Progenitor cell of endocrine pancreas (in vitro differentiated cells): ENCODE results near the gene EXD3. TPM values are rescaled to one million over a fixed set of nuclear protein-coding genes. Genes with fewer than 3 reads are reported as not detected.

Source experiments
- DNase-seq: peaks from one replicate; pipeline ENCODE4 v3.0.0; 2021; ENCODE audit warnings: low spot score; ENCODE audit not compliant: unreplicated experiment
- H3K27ac Mint-ChIP-seq: 2 replicates; pipeline ENCODE4 v1.8.0; 2021; ENCODE audit warnings: mild to moderate bottlenecking, moderate library complexity, mixed read lengths
- H3K27me3 Mint-ChIP-seq: 2 replicates; pipeline ENCODE4 v1.8.0; 2021; ENCODE audit warnings: mixed read lengths
- H3K36me3 Mint-ChIP-seq: 2 replicates; pipeline ENCODE4 v1.8.0; 2022; ENCODE audit warnings: mixed read lengths; ENCODE audit not compliant: insufficient read depth
- H3K4me1 Mint-ChIP-seq: 2 replicates; pipeline ENCODE4 v1.8.0; 2021; ENCODE audit warnings: low read depth, mixed read lengths
- H3K4me3 Mint-ChIP-seq: 2 replicates; pipeline ENCODE4 v1.8.0; 2021; ENCODE audit warnings: low read depth, mild to moderate bottlenecking, moderate library complexity, mixed read lengths
- H3K9me3 Mint-ChIP-seq: 2 replicates; pipeline ENCODE4 v1.8.0; 2021; ENCODE audit warnings: low read depth, mixed read lengths
- total RNA-seq: library from RNA; stranded (reverse); gene quantifications from 2 replicates; pipeline ENCODE4 v1.2.1, GENCODE V29; 2021
- TF ChIP-seq, protein P1 (sequence below): fragments of 200-600 bp; sonication (generic); IDR thresholded peaks from one replicate; pipeline ENCODE4 v1.5.0; 2021; ENCODE audit warnings: antibody characterized with exemption, mild to moderate bottlenecking; ENCODE audit not compliant: unreplicated experiment

The EXD3 gene
- total RNA-seq, 1 donor from 2014 or later = 31.7 TPM

GRCh38 chr9:137278721-137279711 is 143.9 kb downstream of the EXD3 start:
- no peak overlapping the region for H3K4me3 Mint-ChIP-seq
- no peak for DNase-seq
- TF ChIP-seq, protein P1, sequence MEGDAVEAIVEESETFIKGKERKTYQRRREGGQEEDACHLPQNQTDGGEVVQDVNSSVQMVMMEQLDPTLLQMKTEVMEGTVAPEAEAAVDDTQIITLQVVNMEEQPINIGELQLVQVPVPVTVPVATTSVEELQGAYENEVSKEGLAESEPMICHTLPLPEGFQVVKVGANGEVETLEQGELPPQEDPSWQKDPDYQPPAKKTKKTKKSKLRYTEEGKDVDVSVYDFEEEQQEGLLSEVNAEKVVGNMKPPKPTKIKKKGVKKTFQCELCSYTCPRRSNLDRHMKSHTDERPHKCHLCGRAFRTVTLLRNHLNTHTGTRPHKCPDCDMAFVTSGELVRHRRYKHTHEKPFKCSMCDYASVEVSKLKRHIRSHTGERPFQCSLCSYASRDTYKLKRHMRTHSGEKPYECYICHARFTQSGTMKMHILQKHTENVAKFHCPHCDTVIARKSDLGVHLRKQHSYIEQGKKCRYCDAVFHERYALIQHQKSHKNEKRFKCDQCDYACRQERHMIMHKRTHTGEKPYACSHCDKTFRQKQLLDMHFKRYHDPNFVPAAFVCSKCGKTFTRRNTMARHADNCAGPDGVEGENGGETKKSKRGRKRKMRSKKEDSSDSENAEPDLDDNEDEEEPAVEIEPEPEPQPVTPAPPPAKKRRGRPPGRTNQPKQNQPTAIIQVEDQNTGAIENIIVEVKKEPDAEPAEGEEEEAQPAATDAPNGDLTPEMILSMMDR = no peak

GRCh38 chr9:137278061-137278701 is 144.8 kb downstream of the EXD3 start:
- Mint-ChIP-seq H3K27me3 (peaks cover 3% of the 10 kb centered on the region), H3K36me3 (peaks cover 3% of the 10 kb centered on the region), H3K4me3 (peak overlapping the region; percentile 59), H3K9me3 (no peaks in the 10 kb centered on the region), H3K4me1 (peaks cover 19% of the 10 kb centered on the region), H3K27ac (peak overlapping the region; percentile 45)
- TF ChIP-seq, protein P1 = no peak
- no peak for DNase-seq

More at GRCh38 chr9:137278721-137279711, 143.9 kb downstream of the EXD3 start:
- Mint-ChIP-seq H3K9me3 (no peaks in the 10 kb centered on the region), H3K4me1 (peaks cover 19% of the 10 kb centered on the region), H3K36me3 (peaks cover 3% of the 10 kb centered on the region), H3K27ac (no peak overlapping the region), H3K27me3 (peaks cover 3% of the 10 kb centered on the region)

DNA sequence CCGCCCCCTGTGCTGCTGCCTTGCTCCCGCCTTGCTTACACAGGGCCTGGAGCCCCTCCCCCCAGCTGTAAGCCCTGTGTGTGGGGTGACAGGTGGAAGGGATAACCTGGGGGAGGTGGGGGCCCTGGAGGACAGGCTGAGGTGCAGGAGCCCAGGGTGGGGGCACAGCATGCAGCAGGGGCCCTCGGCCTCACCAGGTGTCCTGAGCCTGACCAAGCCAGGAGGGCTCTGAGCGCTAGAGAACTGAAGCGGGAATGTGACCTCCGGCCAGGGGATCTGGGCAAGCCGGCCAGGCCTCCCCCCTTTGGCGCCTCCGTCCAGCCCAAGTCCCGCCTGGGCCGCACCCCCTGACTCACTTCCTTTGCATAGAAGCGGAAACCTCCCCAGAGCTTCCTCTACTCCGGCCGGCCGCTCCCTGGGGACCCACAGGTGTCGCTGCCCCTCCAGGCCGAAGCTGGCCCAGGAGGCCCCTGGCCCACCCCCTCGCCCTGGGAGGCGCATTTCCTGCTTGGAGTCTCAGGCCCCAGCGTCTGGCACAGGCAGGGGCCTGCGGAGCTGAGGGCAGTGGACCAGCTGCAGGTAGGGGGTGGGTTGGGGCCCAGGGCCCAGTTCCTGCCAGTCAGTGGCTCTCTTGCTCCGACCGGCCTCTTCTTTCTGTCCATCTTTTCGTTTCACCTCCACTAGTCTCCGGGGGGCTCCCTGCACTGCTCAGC is 145.5 kb downstream of the EXD3 start, which contains the start of gene TOR4A:
TSS of gene TOR4A (plus strand) at position 398 of the 713 bp plus-strand sequence. CDS start 964 bp downstream, outside the sequence.
- Mint-ChIP-seq H3K9me3 (no peaks in the 10 kb centered on the region), H3K4me1 (peaks cover 17% of the 10 kb centered on the region), H3K36me3 (peaks cover 2% of the 10 kb centered on the region), H3K4me3 (peak within 1 kb of the TSS; percentile 60), H3K27me3 (peaks cover under 1% of the 10 kb centered on the region), H3K27ac (peak within 1 kb of the TSS; percentile 77)
- no peak for DNase-seq
- TF ChIP-seq, protein P1 = peak; percentile 28

DNA sequence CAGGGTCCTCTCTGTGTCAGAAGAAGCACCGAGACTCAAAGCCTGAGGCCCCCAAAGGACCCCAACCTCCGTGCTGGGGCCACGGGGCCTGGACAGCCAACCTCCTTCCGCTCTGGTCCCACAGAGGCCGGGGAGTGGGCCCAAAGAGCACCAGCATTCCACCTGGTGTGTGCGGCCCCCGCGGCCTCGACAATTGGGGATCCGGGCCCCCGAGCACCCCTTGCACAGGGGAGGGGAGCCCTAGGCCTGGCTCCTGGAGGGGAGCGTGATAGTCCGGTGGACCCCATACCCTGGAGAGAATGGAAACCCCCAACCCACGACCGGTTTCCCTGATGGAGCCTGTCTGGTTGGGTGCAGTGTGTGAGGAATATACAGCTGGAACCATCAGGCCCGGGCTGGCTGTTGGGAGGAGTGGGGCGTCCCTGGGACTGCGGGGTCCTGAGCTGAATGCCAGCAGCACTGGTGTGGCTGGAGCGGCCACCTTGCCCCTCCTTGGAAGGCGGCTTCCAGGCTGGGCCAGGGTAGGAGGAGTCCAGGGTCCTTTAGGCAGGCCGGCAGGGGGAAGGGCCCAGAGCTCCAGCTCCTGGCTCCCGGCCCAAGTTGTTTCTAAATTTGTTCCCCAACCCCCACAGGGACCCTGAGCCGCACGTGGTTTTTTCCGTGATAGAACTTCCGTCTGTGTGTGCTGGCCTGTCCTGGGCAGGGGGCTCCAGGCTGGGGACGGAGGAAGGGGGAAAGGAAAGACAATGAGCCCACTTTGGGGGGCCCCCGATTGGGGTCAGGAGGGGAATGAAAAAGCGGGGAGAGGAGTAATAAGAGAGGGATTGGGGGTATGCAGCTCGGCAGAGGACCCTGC is 146.3 kb downstream of the EXD3 start:
- no peak for DNase-seq
- H3K9me3 Mint-ChIP-seq = no peaks in the 10 kb centered on the region
- H3K36me3 Mint-ChIP-seq = peaks cover 1% of the 10 kb centered on the region
- H3K27me3 Mint-ChIP-seq = no peaks in the 10 kb centered on the region
- peak overlapping the region; percentile 77 for H3K27ac Mint-ChIP-seq
- peak overlapping the region; percentile 60 for H3K4me3 Mint-ChIP-seq
- TF ChIP-seq, protein P1 = no peak
- peaks cover 16% of the 10 kb centered on the region for H3K4me1 Mint-ChIP-seq
